Erythroblast (primary cell): ENCODE results near the gene APLP2.

Experiments
- GATA1 ChIP-seq: IDR thresholded peaks from 2 replicates; pipeline ENCODE4 v1.6.1; 2011; ENCODE audit warnings: low read depth, mild to moderate bottlenecking, control low read depth, low read length, moderate library complexity
- POLR2A ChIP-seq: IDR thresholded peaks from 2 replicates; pipeline ENCODE4 v1.6.1; 2011; ENCODE audit warnings: mild to moderate bottlenecking, low read length

GRCh38 chr11:130157840-130158239 lies 88.1 kb downstream of the APLP2 start:
- TF ChIP-seq POLR2A, result no peak
- no peak for TF ChIP-seq GATA1
